WTC11 (cell line): ENCODE measurements around the gene CRY2. TPM values are rescaled to one million over a fixed set of nuclear protein-coding genes. Genes with fewer than 3 reads are reported as not detected.
"Not testable (repeated sequence)": the region's sequence is repeated elsewhere in the genome, so short reads cannot be mapped to it uniquely, and the experiment has no call there.

Experiments used
- ATAC-seq: fragments of 200-7000 bp; cut with Tn5 transposase; 2 replicates; pipeline ENCODE4 v1.10.0; 2021; ENCODE audit warnings: mild to moderate bottlenecking, moderate library complexity
- CTCF ChIA-PET: fragments of 300-600 bp; sonication (Branson Sonifier 250); formaldehyde crosslinking; loops from one replicate; lab custom pipeline; 2021; ENCODE audit warnings: antibody characterized with exemption; lab: Charles Lee
- POLR2A ChIA-PET: fragments of 350-600 bp; sonication (Branson Sonifier 250); formaldehyde crosslinking; loops from one replicate; lab custom pipeline; 2021; ENCODE audit warnings: antibody characterized with exemption; lab: Charles Lee
- DNase-seq: peaks from one replicate; pipeline ENCODE4 v3.0.0; 2021; ENCODE audit warnings: low spot score
- H3K27ac Mint-ChIP-seq: 2 replicates; pipeline ENCODE4 v1.8.0; 2021; ENCODE audit warnings: mixed read lengths
- H3K27me3 Mint-ChIP-seq: 2 replicates; pipeline ENCODE4 v1.8.0; 2021; ENCODE audit warnings: low read depth, mild to moderate bottlenecking, moderate library complexity, mixed read lengths
- H3K36me3 Mint-ChIP-seq: 2 replicates; pipeline ENCODE4 v1.8.0; 2021; ENCODE audit warnings: mixed read lengths
- H3K4me1 Mint-ChIP-seq: 2 replicates; pipeline ENCODE4 v1.8.0; 2022; ENCODE audit warnings: mixed read lengths
- H3K4me3 Mint-ChIP-seq: 2 replicates; pipeline ENCODE4 v1.8.0; 2021; ENCODE audit warnings: mild to moderate bottlenecking, moderate library complexity, mixed read lengths
- H3K9me3 Mint-ChIP-seq: 2 replicates; pipeline ENCODE4 v1.8.0; 2021; ENCODE audit warnings: mixed read lengths
- AFF4 ChIP-seq: sonication (generic); formaldehyde crosslinking; IDR thresholded peaks from 2 replicates; pipeline ENCODE4 v1.8.1; 2023; ENCODE audit warnings: mild to moderate bottlenecking, missing genetic modification reagents, borderline replicate concordance
- FOXK1 ChIP-seq: sonication (generic); formaldehyde crosslinking; IDR thresholded peaks from 2 replicates; pipeline ENCODE4 v1.8.0; 2022; ENCODE audit warnings: mild to moderate bottlenecking, moderate library complexity, missing genetic modification reagents
- GRHL2 ChIP-seq: fragments of 250-450 bp; sonication (Bioruptor Pico); IDR thresholded peaks from 2 replicates; pipeline ENCODE4 v1.8.0; 2022; ENCODE audit warnings: mild to moderate bottlenecking, moderate library complexity; ENCODE audit not compliant: insufficient replicate concordance, severe bottlenecking
- IRF2 ChIP-seq: sonication (generic); formaldehyde crosslinking; IDR thresholded peaks from 2 replicates; pipeline ENCODE4 v1.8.0; 2022; ENCODE audit warnings: low read depth, missing genetic modification reagents, borderline replicate concordance
- JUN ChIP-seq: sonication (generic); formaldehyde crosslinking; IDR thresholded peaks from 2 replicates; pipeline ENCODE4 v1.8.0; 2023; ENCODE audit warnings: mild to moderate bottlenecking, missing genetic modification reagents
- MXD4 ChIP-seq: fragments of 250-450 bp; sonication (Bioruptor Pico); IDR thresholded peaks from 2 replicates; pipeline ENCODE4 v1.8.0; 2021; ENCODE audit warnings: mild to moderate bottlenecking, moderate library complexity, borderline replicate concordance
- MYBL2 ChIP-seq: sonication (generic); formaldehyde crosslinking; IDR thresholded peaks from 2 replicates; pipeline ENCODE4 v1.8.1; 2023; ENCODE audit warnings: mild to moderate bottlenecking, moderate library complexity, missing genetic modification reagents
- TEAD1 ChIP-seq: sonication (generic); formaldehyde crosslinking; IDR thresholded peaks from 2 replicates; pipeline ENCODE4 v1.8.0; 2022; ENCODE audit warnings: mild to moderate bottlenecking, missing genetic modification reagents
- USF2 ChIP-seq: sonication (generic); formaldehyde crosslinking; IDR thresholded peaks from 2 replicates; pipeline ENCODE4 v1.8.1; 2023; ENCODE audit warnings: mild to moderate bottlenecking, missing genetic modification reagents, moderate library complexity
- ZMAT4 ChIP-seq: fragments of 250-450 bp; sonication (Bioruptor Pico); IDR thresholded peaks from 2 replicates; pipeline ENCODE4 v1.9.0; 2021; ENCODE audit warnings: mild to moderate bottlenecking
- ZNF219 ChIP-seq: sonication (generic); formaldehyde crosslinking; IDR thresholded peaks from 2 replicates; pipeline ENCODE4 v1.8.0; 2023; ENCODE audit warnings: missing genetic modification reagents, mild to moderate bottlenecking, borderline replicate concordance
- total RNA-seq: library from RNA; stranded (reverse); gene quantifications from 3 replicates; pipeline ENCODE4 v1.2.3, GENCODE V29; 2021
- TF ChIP-seq, protein P1 (sequence below): sonication (generic); formaldehyde crosslinking; IDR thresholded peaks from 2 replicates; pipeline ENCODE4 v1.8.1; 2022; ENCODE audit warnings: mild to moderate bottlenecking, missing genetic modification reagents, moderate library complexity, borderline replicate concordance
- TF ChIP-seq, protein P2 (sequence below): sonication (generic); formaldehyde crosslinking; IDR thresholded peaks from 2 replicates; pipeline ENCODE4 v1.8.0; 2022; ENCODE audit warnings: mild to moderate bottlenecking, missing genetic modification reagents

Gene CRY2
- total RNA-seq, 1 experiment from 2014 or later: 18.3 TPM

- no peak overlapping the region for H3K4me3 Mint-ChIP-seq
- CTCF ChIA-PET: no interaction called here
- H3K36me3 Mint-ChIP-seq: peaks cover 3% of the 10 kb centered on the region; the same call in 1 of the 2 replicates
- ATAC-seq: no peak
- no peak for TF ChIP-seq ZNF219 (CRISPR knock-in tag)
- TF ChIP-seq GRHL2: no peak
- no peak for TF ChIP-seq AFF4 (CRISPR knock-in tag)
- no peak for TF ChIP-seq USF2 (CRISPR knock-in tag)
- TF ChIP-seq, protein P1, sequence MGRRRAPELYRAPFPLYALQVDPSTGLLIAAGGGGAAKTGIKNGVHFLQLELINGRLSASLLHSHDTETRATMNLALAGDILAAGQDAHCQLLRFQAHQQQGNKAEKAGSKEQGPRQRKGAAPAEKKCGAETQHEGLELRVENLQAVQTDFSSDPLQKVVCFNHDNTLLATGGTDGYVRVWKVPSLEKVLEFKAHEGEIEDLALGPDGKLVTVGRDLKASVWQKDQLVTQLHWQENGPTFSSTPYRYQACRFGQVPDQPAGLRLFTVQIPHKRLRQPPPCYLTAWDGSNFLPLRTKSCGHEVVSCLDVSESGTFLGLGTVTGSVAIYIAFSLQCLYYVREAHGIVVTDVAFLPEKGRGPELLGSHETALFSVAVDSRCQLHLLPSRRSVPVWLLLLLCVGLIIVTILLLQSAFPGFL: no peak
- TF ChIP-seq TEAD1 (CRISPR knock-in tag): no peak
- TF ChIP-seq, protein P2, sequence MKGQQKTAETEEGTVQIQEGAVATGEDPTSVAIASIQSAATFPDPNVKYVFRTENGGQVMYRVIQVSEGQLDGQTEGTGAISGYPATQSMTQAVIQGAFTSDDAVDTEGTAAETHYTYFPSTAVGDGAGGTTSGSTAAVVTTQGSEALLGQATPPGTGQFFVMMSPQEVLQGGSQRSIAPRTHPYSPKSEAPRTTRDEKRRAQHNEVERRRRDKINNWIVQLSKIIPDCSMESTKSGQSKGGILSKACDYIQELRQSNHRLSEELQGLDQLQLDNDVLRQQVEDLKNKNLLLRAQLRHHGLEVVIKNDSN (CRISPR knock-in tag): no peak
- no peak for TF ChIP-seq ZMAT4 (CRISPR knock-in tag)
- TF ChIP-seq FOXK1 (CRISPR knock-in tag): no peak
- no peak for TF ChIP-seq MXD4
- H3K27me3 Mint-ChIP-seq: peaks cover 11% of the 10 kb centered on the region
- no peak overlapping the region for H3K27ac Mint-ChIP-seq
- peaks cover 18% of the 10 kb centered on the region for H3K4me1 Mint-ChIP-seq
- POLR2A ChIA-PET: no interaction called here
- H3K9me3 Mint-ChIP-seq: no peaks in the 10 kb centered on the region
- DNase-seq: no peak
Observed at GRCh38 chr11:45807792-45808238, 39.5 kb upstream of the CRY2 start.

GRCh38 chr11:45808427-45808826 is 38.8 kb upstream of the CRY2 start:
- CTCF ChIA-PET, POLR2A ChIA-PET: not testable (repeated sequence)

GRCh38 chr11:45809456-45810395 is 37.5 kb upstream of the CRY2 start:
- H3K36me3 Mint-ChIP-seq: peaks cover 3% of the 10 kb centered on the region; the same call in 1 of the 2 replicates
- H3K4me3 Mint-ChIP-seq: no peak overlapping the region
- H3K4me1 Mint-ChIP-seq: peaks cover 18% of the 10 kb centered on the region
- CTCF ChIA-PET: interaction anchor here (1.9 kb wide), 1 partner anchor 38 kb away, joined by 5 read pairs; no protein-coding TSS in a partner anchor
- POLR2A ChIA-PET: no interaction called here
- no peaks in the 10 kb centered on the region for H3K9me3 Mint-ChIP-seq
- TF ChIP-seq IRF2 (CRISPR knock-in tag) (no peak), TEAD1 (CRISPR knock-in tag) (no peak), JUN (CRISPR knock-in tag) (no peak), MYBL2 (CRISPR knock-in tag) (no peak)
- ATAC-seq: no peak
- no peak overlapping the region for H3K27ac Mint-ChIP-seq
- H3K27me3 Mint-ChIP-seq: no peaks in the 10 kb centered on the region
- DNase-seq: no peak

More at GRCh38 chr11:45808427-45808826, 38.8 kb upstream of the CRY2 start:
- peaks cover 20% of the 10 kb centered on the region for H3K4me1 Mint-ChIP-seq
- H3K27me3 Mint-ChIP-seq, H3K27ac Mint-ChIP-seq, H3K9me3 Mint-ChIP-seq, H3K4me3 Mint-ChIP-seq, DNase-seq, H3K36me3 Mint-ChIP-seq, ATAC-seq: not testable (repeated sequence)
